Measurements from ENCODE around the gene PATE4.

The PATE4 gene

DNA sequence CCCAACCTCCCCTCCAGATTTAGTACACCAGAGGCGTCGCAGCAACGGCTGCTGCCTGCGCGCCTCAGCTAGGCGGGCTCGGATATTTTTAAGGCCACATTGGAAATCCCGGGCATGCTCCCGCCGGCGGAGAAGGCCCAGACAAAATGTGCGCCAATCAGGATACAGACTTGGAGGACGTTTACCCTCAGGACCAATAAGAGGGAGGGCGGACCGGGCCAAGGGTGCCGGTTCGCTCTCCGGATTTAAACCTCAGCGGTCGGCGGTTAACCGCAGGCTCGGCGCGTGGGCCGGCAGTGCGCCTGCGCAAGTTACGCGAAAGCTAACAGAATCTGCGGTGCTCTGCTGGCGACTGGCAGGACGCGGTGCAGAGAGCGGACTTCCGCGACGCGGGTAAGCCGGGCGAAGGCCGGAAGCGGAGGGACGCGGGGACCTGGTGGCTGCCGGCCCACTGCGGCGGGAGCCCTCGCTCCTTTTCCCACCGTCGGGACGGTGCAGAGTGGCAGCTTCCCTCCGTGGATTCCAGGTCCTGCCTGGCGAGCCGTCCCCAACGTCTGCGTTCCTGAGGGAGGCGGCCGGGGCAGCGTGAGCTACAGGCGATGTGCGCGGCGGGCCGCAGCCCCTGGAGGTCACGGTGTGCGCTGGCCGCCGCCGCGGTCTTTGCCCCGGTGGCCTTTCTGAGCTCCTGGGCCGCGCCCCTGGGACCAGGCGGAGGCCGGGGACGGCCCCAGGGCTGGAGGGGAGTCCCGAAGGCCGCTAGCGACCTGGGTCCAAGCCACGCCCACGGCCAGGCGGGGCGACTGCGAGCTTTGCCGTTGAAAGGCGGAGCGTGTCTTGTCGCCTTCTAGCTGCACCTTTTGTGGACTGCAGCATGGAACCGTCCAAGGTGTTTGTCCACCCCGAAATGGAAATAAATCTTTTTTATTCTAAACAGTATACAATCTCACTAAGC lies 54.5 kb downstream of the PATE4 start, which contains the start of gene HYLS1:
TSS of gene HYLS1 (plus strand) at position 296 of the 952 bp plus-strand sequence. CDS start 11,701 bp downstream, outside the sequence.
- DNase-seq (ENCODE audit: low spot score) = peak; percentile 95
- FAIRE-seq = peak; percentile 78

Data from RCC 7860 (cell line).